Nucleus accumbens (tissue), 56 donors: Measurements from ENCODE around the gene MCRIP1.

ENCODE experiments used
- DNase-seq, 56 donors: peaks; one replicate each; lab custom pipeline; 2025; lab: John Stamatoyannopoulos, UW

MCRIP1 gene

DNA sequence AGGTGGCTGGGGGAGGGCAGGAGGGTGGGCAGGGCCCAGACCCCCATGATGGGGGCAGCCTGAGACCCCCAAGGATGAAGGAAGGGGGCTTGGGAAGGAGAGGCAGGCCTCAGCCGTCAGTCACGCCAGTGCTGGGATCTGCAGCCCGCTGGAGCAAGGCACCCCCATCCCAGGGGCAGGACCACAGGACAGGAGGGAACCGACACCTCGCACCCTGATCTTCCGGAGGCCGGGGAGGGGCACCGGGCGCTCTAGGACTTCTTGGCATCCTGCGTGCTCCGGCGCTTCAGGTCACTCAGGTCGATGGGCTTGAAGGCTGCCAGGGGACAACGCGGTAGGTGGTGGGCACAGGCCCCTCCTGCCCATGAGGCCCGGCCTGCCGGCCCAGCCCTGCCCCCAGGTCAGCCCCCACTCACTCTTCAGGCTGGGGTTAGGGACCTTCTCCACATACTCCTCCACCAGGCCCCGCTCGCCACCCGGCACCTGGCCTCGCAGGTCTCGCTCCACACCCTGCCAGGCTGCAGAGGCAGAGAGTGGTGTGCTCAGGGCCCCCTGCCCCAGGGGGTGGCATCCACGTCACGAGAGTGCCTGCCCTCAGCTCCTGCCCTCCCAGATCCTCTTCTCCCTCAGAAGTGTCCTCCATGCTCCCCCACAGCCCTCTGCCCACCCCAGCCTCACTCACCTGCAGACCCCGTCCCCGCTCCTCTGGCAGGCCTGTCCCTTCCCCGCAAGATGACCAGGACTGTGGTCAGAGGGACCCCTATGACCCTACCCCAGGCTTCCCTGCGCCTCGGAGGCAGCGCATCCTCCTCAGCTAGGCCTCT is 9.9 kb downstream of the MCRIP1 start:
- no peak for DNase-seq

DNA sequence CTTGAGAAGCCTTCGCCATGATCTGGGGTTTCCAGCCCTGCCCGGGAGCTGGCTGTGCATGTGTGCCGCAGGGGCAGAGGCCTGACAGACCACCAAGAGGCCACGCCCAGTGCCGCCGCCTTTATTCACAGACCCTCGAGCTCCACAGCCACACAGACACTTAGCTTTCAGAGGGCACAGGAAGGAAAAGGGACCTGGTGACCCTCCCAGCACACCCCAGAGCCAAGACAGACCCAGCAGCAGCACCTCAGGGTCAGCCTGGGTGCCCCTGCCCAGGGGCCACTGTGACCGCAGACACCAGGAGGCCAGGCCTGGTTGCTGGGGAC is 10.8 kb downstream of the MCRIP1 start:
- no peak for DNase-seq

DNA sequence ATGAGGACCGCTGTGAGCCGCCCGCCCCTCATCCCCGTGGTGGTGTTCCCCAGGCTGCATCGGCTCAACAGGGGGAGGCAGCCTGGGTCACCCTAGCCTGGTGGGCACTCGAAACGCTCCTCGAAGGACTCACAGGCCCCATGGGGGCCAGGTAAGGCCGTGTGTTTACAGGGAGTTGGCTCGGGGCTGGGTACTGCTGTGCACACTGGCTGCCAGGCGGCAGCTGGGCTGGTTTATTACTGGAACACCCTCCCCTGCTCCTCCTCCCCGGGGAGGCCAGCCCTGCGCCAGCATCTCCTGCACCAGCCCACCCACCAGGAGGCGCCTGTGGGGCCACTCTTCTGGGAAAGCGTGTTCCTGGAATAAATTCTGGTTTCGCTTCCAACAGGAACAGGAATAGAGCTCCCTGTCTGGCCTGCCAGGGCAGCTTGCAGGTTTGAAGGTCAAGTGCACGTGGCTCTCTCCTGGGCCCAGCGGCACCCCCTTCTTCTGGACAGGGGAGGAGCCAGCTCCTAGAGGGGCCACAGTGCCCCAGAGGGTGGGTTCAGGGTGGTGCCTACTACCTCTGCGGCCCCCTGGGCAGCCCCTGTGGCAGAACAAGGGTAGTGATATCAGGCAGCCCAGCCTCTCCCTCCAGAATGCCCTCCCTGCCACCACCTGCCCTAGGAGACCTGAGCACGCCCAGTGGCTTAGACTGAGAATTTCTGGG is 11.3 kb downstream of the MCRIP1 start:
- DNase-seq = peak in 8 of 56 donors; percentile 4 to 36 (median 13)

- no peak for DNase-seq
These were observed 11.9 kb downstream of the MCRIP1 start for GRCh38 chr17:81821147-81821546.

- no peak for DNase-seq
These were observed 13.4 kb downstream of the MCRIP1 start for GRCh38 chr17:81819708-81820107.

- DNase-seq = no peak
These were observed 15.3 kb downstream of the MCRIP1 start for GRCh38 chr17:81817758-81818147.

- no peak for DNase-seq
These were observed 17.5 kb downstream of the MCRIP1 start for GRCh38 chr17:81815646-81815986.

- DNase-seq = no peak
These were observed 18.1 kb downstream of the MCRIP1 start for GRCh38 chr17:81814748-81815645.

- no peak for DNase-seq
These were observed 19.0 kb downstream of the MCRIP1 start for GRCh38 chr17:81813861-81814683.

DNA sequence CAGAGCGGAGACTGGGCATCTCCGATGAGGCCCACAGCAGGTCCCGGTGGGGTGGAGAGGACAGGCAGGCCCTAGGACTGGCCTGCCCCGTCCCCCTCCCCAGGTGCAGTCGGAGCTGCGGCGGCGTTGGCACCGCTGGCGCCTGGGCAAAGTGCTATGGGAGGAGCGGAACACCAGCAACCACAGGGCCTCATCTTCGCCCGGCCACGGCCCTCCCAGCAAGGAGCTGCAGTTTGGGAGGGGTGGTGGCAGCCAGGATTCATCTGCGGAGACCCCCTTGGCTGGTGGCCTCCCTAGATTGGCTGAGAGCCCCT is 19.8 kb downstream of the MCRIP1 start:
- DNase-seq = no peak

DNA sequence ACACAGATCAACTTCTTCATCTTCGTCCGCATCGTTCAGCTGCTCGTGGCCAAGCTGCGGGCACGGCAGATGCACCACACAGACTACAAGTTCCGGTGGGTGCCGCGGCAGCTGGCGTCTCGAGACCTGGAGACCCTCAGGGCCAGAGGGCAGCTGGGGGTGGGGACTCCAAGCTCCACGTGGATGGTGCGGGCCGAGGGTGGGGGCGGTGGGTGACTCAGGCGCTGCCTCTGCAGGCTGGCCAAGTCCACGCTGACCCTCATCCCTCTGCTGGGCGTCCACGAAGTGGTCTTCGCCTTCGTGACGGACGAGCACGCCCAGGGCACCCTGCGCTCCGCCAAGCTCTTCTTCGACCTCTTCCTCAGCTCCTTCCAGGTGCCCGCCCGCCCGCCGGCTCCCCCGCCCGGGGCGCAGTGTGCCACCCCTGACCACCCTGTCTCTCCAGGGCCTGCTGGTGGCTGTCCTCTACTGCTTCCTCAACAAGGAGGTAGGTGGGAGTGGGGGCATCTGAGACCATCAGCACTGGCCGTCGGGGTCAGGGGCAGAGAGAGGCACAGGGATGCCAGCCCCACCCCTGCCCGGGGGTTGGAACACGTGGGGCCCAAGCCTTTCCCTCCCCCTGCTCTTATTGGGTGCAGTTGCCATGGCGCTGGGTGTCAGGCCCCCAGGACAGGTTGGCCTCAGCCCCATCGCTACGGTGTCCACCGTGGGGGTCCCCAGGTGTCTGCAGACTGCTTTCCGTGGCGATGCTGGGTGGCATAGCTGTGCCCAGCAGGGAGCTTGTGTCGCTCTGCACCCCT is 20.3 kb downstream of the MCRIP1 start:
- no peak for DNase-seq

- no peak for DNase-seq
These were observed 21.2 kb downstream of the MCRIP1 start for GRCh38 chr17:81811705-81812570.

DNA sequence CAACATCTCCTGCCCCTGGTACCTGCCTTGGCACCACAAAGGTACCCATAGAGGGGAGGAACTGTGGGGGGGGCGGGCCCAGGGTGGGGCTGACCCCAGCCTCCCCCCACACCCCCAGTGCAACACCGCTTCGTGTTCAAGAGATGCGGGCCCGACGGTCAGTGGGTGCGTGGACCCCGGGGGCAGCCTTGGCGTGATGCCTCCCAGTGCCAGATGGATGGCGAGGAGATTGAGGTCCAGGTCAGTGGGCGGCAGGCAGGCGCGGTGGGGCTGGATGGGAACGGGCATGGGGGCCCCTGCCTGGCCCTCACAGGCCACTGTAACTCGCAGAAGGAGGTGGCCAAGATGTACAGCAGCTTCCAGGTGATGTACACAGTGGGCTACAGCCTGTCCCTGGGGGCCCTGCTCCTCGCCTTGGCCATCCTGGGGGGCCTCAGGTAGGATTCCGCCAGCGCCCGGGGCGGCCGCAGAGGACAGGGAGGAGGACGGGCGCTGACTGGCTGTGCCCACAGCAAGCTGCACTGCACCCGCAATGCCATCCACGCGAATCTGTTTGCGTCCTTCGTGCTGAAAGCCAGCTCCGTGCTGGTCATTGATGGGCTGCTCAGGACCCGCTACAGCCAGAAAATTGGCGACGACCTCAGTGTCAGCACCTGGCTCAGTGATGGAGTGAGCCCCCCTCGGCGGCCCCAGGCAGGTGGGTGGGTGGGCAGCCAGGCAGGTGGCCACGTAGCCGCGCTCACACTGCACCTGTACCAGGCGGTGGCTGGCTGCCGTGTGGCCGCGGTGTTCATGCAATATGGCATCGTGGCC is 22.0 kb downstream of the MCRIP1 start:
- DNase-seq = no peak

DNA sequence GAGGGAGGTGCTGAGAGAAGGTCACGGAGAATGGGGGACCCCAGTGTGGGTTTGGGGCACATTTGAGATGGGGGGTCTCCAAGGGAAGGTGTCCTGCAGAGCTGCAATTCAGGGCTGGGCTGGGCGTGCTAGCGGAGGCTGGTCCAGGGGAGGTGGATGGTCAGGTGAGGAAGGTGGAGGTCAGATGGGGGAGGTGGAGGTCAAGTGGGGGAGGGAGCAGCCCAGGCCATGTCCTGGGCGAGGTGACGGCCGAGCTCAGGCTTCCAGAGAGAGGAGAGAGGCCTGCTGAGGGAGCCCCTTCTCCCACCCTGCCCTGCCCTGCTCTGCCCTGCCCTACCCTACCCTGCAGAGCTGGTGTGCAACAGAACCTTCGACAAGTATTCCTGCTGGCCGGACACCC is 22.6 kb downstream of the MCRIP1 start:
- DNase-seq = no peak

GRCh38 chr17:81809556-81809998 is 23.5 kb downstream of the MCRIP1 start:
- no peak for DNase-seq

DNA sequence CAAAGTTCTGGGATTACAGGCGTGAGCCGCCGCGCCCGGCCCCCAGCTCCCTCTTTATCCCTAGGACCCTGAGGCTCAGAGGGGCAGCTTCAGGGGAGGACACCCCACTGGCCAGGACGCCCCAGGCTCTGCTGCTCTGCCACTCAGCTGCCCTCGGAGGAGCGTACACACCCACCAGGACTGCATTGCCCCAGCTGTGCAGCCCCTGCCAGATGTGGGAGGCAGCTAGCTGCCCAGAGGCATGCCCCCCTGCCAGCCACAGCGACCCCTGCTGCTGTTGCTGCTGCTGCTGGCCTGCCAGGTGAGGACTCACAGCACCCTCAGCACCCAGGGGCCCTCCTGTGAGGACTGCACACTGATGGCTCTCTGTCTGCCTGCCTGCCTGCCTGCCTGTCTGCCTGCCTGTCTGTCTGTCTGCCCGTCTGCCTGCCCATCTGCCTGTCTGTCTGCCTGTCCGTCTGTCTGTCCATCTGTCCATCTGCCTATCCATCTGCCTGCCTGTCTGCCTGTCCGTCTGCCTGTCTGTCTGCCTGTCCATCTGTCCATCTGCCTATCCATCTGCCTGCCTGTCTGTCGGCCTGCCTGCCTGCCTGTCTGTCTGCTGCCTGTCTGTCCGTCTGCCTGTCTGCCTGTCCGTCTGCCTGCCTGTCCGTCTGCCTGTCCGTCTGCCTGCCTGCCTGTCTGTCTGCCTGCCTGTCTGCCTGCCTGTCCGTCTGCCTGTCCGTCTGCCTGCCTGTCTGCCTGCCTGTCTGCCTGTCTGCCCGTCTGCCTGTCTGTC is 24.1 kb downstream of the MCRIP1 start:
- no peak for DNase-seq

GRCh38 chr17:81807839-81808238 is 25.3 kb downstream of the MCRIP1 start:
- DNase-seq = no peak
